HL-60/S4 (cell line): ENCODE data around the gene ZFP69.

Experiments used
- in situ Hi-C: fragments of 300-500 bp; cut with MboI; formaldehyde crosslinking; loops from 2 replicates; pipeline ENCODE4 v1.14.3; 2022; ENCODE audit warnings: low sequenced_read_pairs

The ZFP69 gene

GRCh38 chr1:40507973-40508372 lies 30.9 kb downstream of the ZFP69 start:
- in situ Hi-C loops = no loop called here

GRCh38 chr1:40508375-40509341 lies 31.6 kb downstream of the ZFP69 start, which contains the start of gene EXO5:
EXO5 (plus strand) TSS chr1:40508767; CDS start chr1:40514545, 5,778 bp downstream.
- in situ Hi-C loops = no loop called here

- in situ Hi-C loops = no loop called here
These were observed 42.4 kb downstream of the ZFP69 start for GRCh38 chr1:40519517-40519916.

- in situ Hi-C loops = no loop called here
These were observed 53.8 kb downstream of the ZFP69 start for GRCh38 chr1:40530735-40531380.

- in situ Hi-C loops = no loop called here
These were observed 54.4 kb downstream of the ZFP69 start, which contains the start of gene ZNF684 for GRCh38 chr1:40531381-40532061. ZNF684 (plus strand) TSS chr1:40531637; CDS start chr1:40533167, 1,530 bp downstream.

GRCh38 chr1:40532062-40532389 lies 54.9 kb downstream of the ZFP69 start:
- in situ Hi-C loops = no loop called here

- in situ Hi-C loops = no loop called here
These were observed 55.8 kb downstream of the ZFP69 start for GRCh38 chr1:40532844-40533424.

GRCh38 chr1:40534589-40534988 lies 57.5 kb downstream of the ZFP69 start:
- in situ Hi-C loops = no loop called here

- in situ Hi-C loops = no loop called here
These were observed 58.6 kb downstream of the ZFP69 start for GRCh38 chr1:40535732-40536131.

- in situ Hi-C loops = no loop called here
These were observed 62.2 kb downstream of the ZFP69 start for GRCh38 chr1:40539338-40539737.
